HepG2 (cell line): ENCODE measurements around the gene ELAVL3. TPM values are rescaled to one million over a fixed set of nuclear protein-coding genes. Genes with fewer than 3 reads are reported as not detected.

Experiments used
- ARNT2 ChIP-seq: sonication (generic); formaldehyde crosslinking; IDR thresholded peaks from 2 replicates; pipeline ENCODE4 v1.8.0; 2022; ENCODE audit warnings: mild to moderate bottlenecking, low read depth, missing genetic modification reagents, moderate library complexity
- ATF2 ChIP-seq: sonication (generic); formaldehyde crosslinking; IDR thresholded peaks from 2 replicates; pipeline ENCODE4 v1.4.0; 2020; ENCODE audit warnings: missing genetic modification reagents
- GMEB1 ChIP-seq: sonication (generic); formaldehyde crosslinking; IDR thresholded peaks from 2 replicates; pipeline ENCODE4 v1.5.1; 2020; ENCODE audit warnings: missing genetic modification reagents, mild to moderate bottlenecking, borderline replicate concordance
- HOXD1 ChIP-seq: sonication (generic); formaldehyde crosslinking; IDR thresholded peaks from 2 replicates; pipeline ENCODE4 v1.5.0; 2020; ENCODE audit warnings: missing genetic modification reagents
- IRX3 ChIP-seq: sonication (generic); formaldehyde crosslinking; IDR thresholded peaks from 2 replicates; pipeline ENCODE4 v1.8.1; 2023; ENCODE audit warnings: mild to moderate bottlenecking, low read depth, missing genetic modification reagents, borderline replicate concordance
- KAT8 ChIP-seq: IDR thresholded peaks from 2 replicates; pipeline ENCODE4 v1.6.1; 2016; ENCODE audit warnings: missing genetic modification reagents, missing compliant biosample characterization
- MAZ ChIP-seq, 2 experiments: sonication (generic) in 1 of 2; formaldehyde crosslinking in 1 of 2; IDR thresholded peaks; 2 replicates each; pipeline versions ENCODE4 v1.5.0 to v1.6.1; 2012 to 2020; ENCODE audit warnings: low read depth in 2 of 2, mild to moderate bottlenecking in 2 of 2, borderline replicate concordance in 1 of 2, improper control_type of control experiment in 1 of 2, low read length in 1 of 2, missing genetic modification reagents in 1 of 2, moderate library complexity in 1 of 2
- MEIS2 ChIP-seq: sonication (generic); formaldehyde crosslinking; IDR thresholded peaks from 2 replicates; pipeline ENCODE4 v1.9.0; 2021; ENCODE audit warnings: mild to moderate bottlenecking, missing genetic modification reagents
- MYNN ChIP-seq: sonication (generic); formaldehyde crosslinking; IDR thresholded peaks from 2 replicates; pipeline ENCODE4 v1.4.0; 2020; ENCODE audit warnings: mild to moderate bottlenecking, low read depth, missing genetic modification reagents
- POLR2A ChIP-seq, 2 experiments: IDR thresholded peaks; 2 replicates each; pipeline ENCODE4 v1.6.1; 2011; ENCODE audit warnings: low read depth in 2 of 2, low read length in 2 of 2, mild to moderate bottlenecking in 1 of 2, moderate library complexity in 1 of 2; ENCODE audit not compliant: insufficient read depth in 1 of 2
- SIX4 ChIP-seq: sonication (generic); formaldehyde crosslinking; IDR thresholded peaks from 2 replicates; pipeline ENCODE4 v1.4.0; 2020; ENCODE audit warnings: missing genetic modification reagents
- SP5 ChIP-seq: IDR thresholded peaks from 2 replicates; pipeline ENCODE4 v1.6.1; 2016; ENCODE audit warnings: low read depth, borderline replicate concordance
- SRF ChIP-seq: IDR thresholded peaks from 2 replicates; pipeline ENCODE4 v1.6.1; 2011; ENCODE audit warnings: mild to moderate bottlenecking, low read depth, low read length, moderate library complexity
- ZKSCAN1 ChIP-seq: fragments of 150-350 bp; IDR thresholded peaks from 2 replicates; pipeline ENCODE4 v1.6.1; 2014; ENCODE audit warnings: low read length
- ZMYM4 ChIP-seq: sonication (generic); formaldehyde crosslinking; IDR thresholded peaks from 2 replicates; pipeline ENCODE4 v1.8.1; 2023; ENCODE audit warnings: mild to moderate bottlenecking, missing genetic modification reagents
- ZNF138 ChIP-seq: sonication (generic); formaldehyde crosslinking; IDR thresholded peaks from 2 replicates; pipeline ENCODE4 v1.5.0; 2020; ENCODE audit warnings: mild to moderate bottlenecking, low read depth, missing genetic modification reagents
- ZNF274 ChIP-seq: sonication (generic); formaldehyde crosslinking; IDR thresholded peaks from 2 replicates; pipeline ENCODE4 v1.5.1; 2020; ENCODE audit warnings: mild to moderate bottlenecking, missing genetic modification reagents
- ZNF687 ChIP-seq: sonication (generic); formaldehyde crosslinking; IDR thresholded peaks from 2 replicates; pipeline ENCODE4 v1.5.1; 2020; ENCODE audit warnings: mild to moderate bottlenecking, missing genetic modification reagents, moderate library complexity
- polyA plus RNA-seq, 8 experiments: library from polyadenylated mRNA; depleted of rRNA in 3 of 8; stranded (reverse) in 7 of 8; unstranded in 1 of 8; fragments of >200 nt; fragmentation: Illumina TruSeq in 4 of 8; extraction: Trizol in 4 of 8; gene quantifications; 2 replicates each; pipeline versions ENCODE4 v1.2.1 to v1.2.3, GENCODE V29; 2011 to 2016; ENCODE audit warnings: low read depth in 4 of 8, missing spikeins in 1 of 8, mixed read lengths in 1 of 8; ENCODE audit not compliant: insufficient read depth in 1 of 8
- total RNA-seq, 5 experiments: library from RNA; depleted of rRNA; stranded (reverse); fragments of >200 nt; fragmentation: Illumina TruSeq; extraction: Trizol; gene quantifications; 2 replicates each; pipeline ENCODE4 v1.2.3, GENCODE V29; 2016; ENCODE audit warnings: low read depth in 1 of 5

Gene ELAVL3
- total and polyA plus RNA-seq, 2 of the 13 experiments (the other 11 are each of a cell fraction or from before 2014, with no cell fraction given) = 0.03 TPM; not detected in 1

DNA sequence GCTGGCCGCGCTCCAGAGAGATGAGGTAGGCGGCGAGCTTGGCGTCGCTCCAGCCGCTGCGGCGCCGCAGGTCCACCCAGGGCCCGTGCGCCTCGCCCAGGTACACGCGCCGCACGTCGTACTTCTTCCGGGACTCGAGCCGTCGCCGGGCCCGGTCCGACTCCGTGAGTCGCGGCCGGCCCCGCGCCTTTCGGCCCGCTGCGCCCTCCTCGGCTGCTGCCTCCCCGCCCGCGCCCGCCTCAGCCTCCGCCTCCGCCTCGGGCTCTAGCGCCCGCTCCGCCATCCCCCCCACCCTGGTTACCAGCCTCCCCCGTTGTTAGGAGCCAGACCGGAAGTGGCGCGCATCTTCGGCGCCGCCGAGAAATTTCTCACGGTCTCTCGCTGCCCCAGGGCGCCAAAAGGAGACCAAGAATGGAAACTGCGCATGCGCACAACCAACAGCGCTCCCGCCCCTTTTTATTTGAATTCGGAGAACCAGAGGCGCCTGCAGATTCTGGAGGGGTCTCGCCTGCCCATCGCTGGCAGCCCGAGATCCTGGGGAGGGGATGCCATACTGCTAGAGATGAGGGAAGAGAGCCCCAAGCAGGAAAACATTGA lies 24.8 kb upstream of the ELAVL3 start, which contains the start of gene ZNF653 (continued):
- TF ChIP-seq ATF2 (CRISPR knock-in tag) (no peak), MEIS2 (CRISPR knock-in tag) (0 out of 2 replicates have a peak, but pooled peaks have one; percentile 17), ZMYM4 (CRISPR knock-in tag) (no peak), ARNT2 (peak; percentile 67; the same call in 1 of the 2 replicates), ZNF274 (CRISPR knock-in tag) (peak; percentile 31; the same call in 1 of the 2 replicates), SRF (0 out of 2 replicates have a peak, but pooled peaks have one; percentile 20), HOXD1 (0 out of 2 replicates have a peak, but pooled peaks have one; percentile 7), ZNF138 (0 out of 2 replicates have a peak, but pooled peaks have one; percentile 42), MYNN (CRISPR knock-in tag) (no peak), KAT8 (peak; percentile 80), ZNF687 (peak; percentile 69), GMEB1 (peak; percentile 34; the same call in 1 of the 2 replicates), POLR2A (IDR thresholded peaks at IDR 0.05; ENCODE audit: insufficient read depth in 1 of 2, low read depth in 2 of 2, low read length in 2 of 2) (peak; percentile 9 to 55; a peak in 2 of 4 replicates), IRX3 (CRISPR knock-in tag) (no peak), ZKSCAN1 (no peak), SIX4 (CRISPR knock-in tag) (no peak), MAZ (IDR thresholded peaks at IDR 0.05; ENCODE audit: borderline replicate concordance, low read depth, low read length) (no peak), MAZ (CRISPR knock-in tag; IDR thresholded peaks at IDR 0.05; ENCODE audit: low read depth) (peak; percentile 58; the same call in 1 of the 2 replicates), SP5 (CRISPR knock-in tag) (0 out of 2 replicates have a peak, but pooled peaks have one; percentile 24)
